NCI-H82 treated with DMSO at 0.1 percent for 48 hours (cell line): ENCODE results near the gene PRR4.

Source experiments
- DNase-seq: peaks from one replicate; lab custom pipeline; 2025; ENCODE audit not compliant: unreplicated experiment; lab: John Stamatoyannopoulos, UW

PRR4 gene

GRCh38 chr12:10802587-10802986 lies 46.7 kb downstream of the PRR4 start, which contains the start of gene TAS2R7:
TAS2R7 (minus strand) TSS chr12:10802627; CDS start chr12:10802570, 57 bp downstream.
- no peak for DNase-seq

- DNase-seq = no peak
Observed at GRCh38 chr12:10801741-10802140, 47.5 kb downstream of the PRR4 start.
